ENCODE results near the gene SLC46A1. TPM values are rescaled to one million over a fixed set of nuclear protein-coding genes. Genes with fewer than 3 reads are reported as not detected.

SLC46A1 gene
- total and polyA plus RNA-seq, 2 donors (not counting 1 experiment from before 2014, with no cell fraction given): 4.6 to 5.1 TPM

DNA sequence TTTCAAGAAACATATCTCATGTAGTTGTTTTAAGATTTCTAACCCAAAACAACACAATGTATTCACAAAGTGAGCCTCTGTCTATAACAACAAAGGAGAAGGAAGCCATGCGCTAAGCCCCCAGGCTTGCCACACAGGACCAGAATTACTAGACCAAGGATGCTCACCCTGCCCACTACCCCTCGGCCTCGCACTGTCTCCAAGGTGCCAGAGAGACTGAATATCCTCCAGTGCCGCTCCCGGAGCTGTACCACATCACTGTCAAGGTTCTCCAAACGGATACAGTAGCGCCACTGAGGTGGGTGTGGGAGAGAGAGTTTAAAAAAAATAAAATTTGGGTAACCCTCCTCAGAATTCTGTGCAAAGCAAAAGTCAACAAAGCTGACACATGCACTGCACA lies 55.7 kb downstream of the SLC46A1 start:
- Histone ChIP-seq H2AFZ (ENCODE audit: low read length) (no peak overlapping the region), H3K4me1 (ENCODE audit: control insufficient read depth, extremely low read depth, insufficient read depth, low read length) (peaks cover 17% of the 10 kb centered on the region), H3K27me3 (ENCODE audit: control insufficient read depth, insufficient read depth, low read length) (no peaks in the 10 kb centered on the region), H3K79me2 (ENCODE audit: control insufficient read depth, insufficient read depth, low read length) (peaks cover 2% of the 10 kb centered on the region), H3K9ac (ENCODE audit: insufficient read depth, low read length) (no peak overlapping the region), H3K4me3 (replicated peaks in 1 of 4; ENCODE audit: control extremely low read depth in 1 of 4, insufficient read depth in 1 of 4, low read depth in 3 of 4, low read length in 4 of 4) (no peak overlapping the region), H4K20me1 (ENCODE audit: control insufficient read depth, extremely low read depth, insufficient read depth, low read length) (no peaks in the 10 kb centered on the region), H3K9me3 (ENCODE audit: control insufficient read depth, insufficient read depth, low read depth, low read length) (no peaks in the 10 kb centered on the region), H3K4me2 (ENCODE audit: extremely low read depth, insufficient read depth, low read length) (no peak overlapping the region), H3K27ac (ENCODE audit: insufficient read depth, low read length) (no peak overlapping the region), H3K36me3 (ENCODE audit: control insufficient read depth, insufficient read depth, low read length) (peaks cover 38% of the 10 kb centered on the region)
- DNase-seq (ENCODE audit: low read depth in 2 of 2): no peak
- TF ChIP-seq, protein P1, sequence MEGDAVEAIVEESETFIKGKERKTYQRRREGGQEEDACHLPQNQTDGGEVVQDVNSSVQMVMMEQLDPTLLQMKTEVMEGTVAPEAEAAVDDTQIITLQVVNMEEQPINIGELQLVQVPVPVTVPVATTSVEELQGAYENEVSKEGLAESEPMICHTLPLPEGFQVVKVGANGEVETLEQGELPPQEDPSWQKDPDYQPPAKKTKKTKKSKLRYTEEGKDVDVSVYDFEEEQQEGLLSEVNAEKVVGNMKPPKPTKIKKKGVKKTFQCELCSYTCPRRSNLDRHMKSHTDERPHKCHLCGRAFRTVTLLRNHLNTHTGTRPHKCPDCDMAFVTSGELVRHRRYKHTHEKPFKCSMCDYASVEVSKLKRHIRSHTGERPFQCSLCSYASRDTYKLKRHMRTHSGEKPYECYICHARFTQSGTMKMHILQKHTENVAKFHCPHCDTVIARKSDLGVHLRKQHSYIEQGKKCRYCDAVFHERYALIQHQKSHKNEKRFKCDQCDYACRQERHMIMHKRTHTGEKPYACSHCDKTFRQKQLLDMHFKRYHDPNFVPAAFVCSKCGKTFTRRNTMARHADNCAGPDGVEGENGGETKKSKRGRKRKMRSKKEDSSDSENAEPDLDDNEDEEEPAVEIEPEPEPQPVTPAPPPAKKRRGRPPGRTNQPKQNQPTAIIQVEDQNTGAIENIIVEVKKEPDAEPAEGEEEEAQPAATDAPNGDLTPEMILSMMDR (conservative IDR thresholded peaks at IDR 0.05 in 1 of 2, IDR thresholded peaks at IDR 0.05 in 1 of 2; ENCODE audit: low read depth in 1 of 2, low read length in 2 of 2): no peak
- TF ChIP-seq EZH2 (IDR thresholded peaks at IDR 0.05; ENCODE audit: low read length, missing control alignments): no peak

GRCh38 chr17:28348979-28349378 lies 57.0 kb downstream of the SLC46A1 start:
- no peak for TF ChIP-seq EZH2 (IDR thresholded peaks at IDR 0.05; ENCODE audit: low read length, missing control alignments)
- TF ChIP-seq, protein P1 (conservative IDR thresholded peaks at IDR 0.05 in 1 of 2, IDR thresholded peaks at IDR 0.05 in 1 of 2; ENCODE audit: low read depth in 1 of 2, low read length in 2 of 2): no peak
- Histone ChIP-seq H3K36me3 (ENCODE audit: control insufficient read depth, insufficient read depth, low read length) (peaks cover 41% of the 10 kb centered on the region), H4K20me1 (ENCODE audit: control insufficient read depth, extremely low read depth, insufficient read depth, low read length) (no peaks in the 10 kb centered on the region)

GRCh38 chr17:28347261-28347891 lies 58.6 kb downstream of the SLC46A1 start:
- Histone ChIP-seq H3K27me3 (ENCODE audit: control insufficient read depth, insufficient read depth, low read length) (no peaks in the 10 kb centered on the region), H3K4me3 (replicated peaks in 1 of 4; ENCODE audit: control extremely low read depth in 1 of 4, insufficient read depth in 1 of 4, low read depth in 3 of 4, low read length in 4 of 4) (no peak overlapping the region), H3K4me2 (ENCODE audit: extremely low read depth, insufficient read depth, low read length) (peak overlapping the region; percentile 26), H3K9me3 (ENCODE audit: control insufficient read depth, insufficient read depth, low read depth, low read length) (no peaks in the 10 kb centered on the region), H3K79me2 (ENCODE audit: control insufficient read depth, insufficient read depth, low read length) (no peaks in the 10 kb centered on the region), H2AFZ (ENCODE audit: low read length) (no peak overlapping the region), H3K4me1 (ENCODE audit: control insufficient read depth, extremely low read depth, insufficient read depth, low read length) (peaks cover 17% of the 10 kb centered on the region), H3K36me3 (ENCODE audit: control insufficient read depth, insufficient read depth, low read length) (peaks cover 44% of the 10 kb centered on the region), H3K9ac (ENCODE audit: insufficient read depth, low read length) (no peak overlapping the region), H4K20me1 (ENCODE audit: control insufficient read depth, extremely low read depth, insufficient read depth, low read length) (no peaks in the 10 kb centered on the region), H3K27ac (ENCODE audit: insufficient read depth, low read length) (peak overlapping the region; percentile 72)
- DNase-seq (ENCODE audit: low read depth in 2 of 2): peak; percentile 85 to 97
- TF ChIP-seq, protein P1 (conservative IDR thresholded peaks at IDR 0.05 in 1 of 2, IDR thresholded peaks at IDR 0.05 in 1 of 2; ENCODE audit: low read depth in 1 of 2, low read length in 2 of 2): no peak
- no peak for TF ChIP-seq EZH2 (IDR thresholded peaks at IDR 0.05; ENCODE audit: low read length, missing control alignments)

More at GRCh38 chr17:28348979-28349378, 57.0 kb downstream of the SLC46A1 start:
- no peak for DNase-seq (ENCODE audit: low read depth in 2 of 2)
- Histone ChIP-seq H3K9ac (ENCODE audit: insufficient read depth, low read length) (no peak overlapping the region), H3K27ac (ENCODE audit: insufficient read depth, low read length) (no peak overlapping the region), H2AFZ (ENCODE audit: low read length) (no peak overlapping the region), H3K9me3 (ENCODE audit: control insufficient read depth, insufficient read depth, low read depth, low read length) (no peaks in the 10 kb centered on the region), H3K27me3 (ENCODE audit: control insufficient read depth, insufficient read depth, low read length) (no peaks in the 10 kb centered on the region), H3K79me2 (ENCODE audit: control insufficient read depth, insufficient read depth, low read length) (no peaks in the 10 kb centered on the region), H3K4me3 (replicated peaks in 1 of 4; ENCODE audit: control extremely low read depth in 1 of 4, insufficient read depth in 1 of 4, low read depth in 3 of 4, low read length in 4 of 4) (no peak overlapping the region), H3K4me1 (ENCODE audit: control insufficient read depth, extremely low read depth, insufficient read depth, low read length) (peaks cover 17% of the 10 kb centered on the region), H3K4me2 (ENCODE audit: extremely low read depth, insufficient read depth, low read length) (no peak overlapping the region)

Measured in fibroblast of lung (primary cell).